ENCODE results near the gene LPO. TPM values are rescaled to one million over a fixed set of nuclear protein-coding genes. Genes with fewer than 3 reads are reported as not detected.

The LPO gene
- total RNA-seq, 1 experiment from 2014 or later, result not detected

- TF ChIP-seq CTCF (IDR thresholded peaks at IDR 0.05; ENCODE audit: unreplicated experiment), result no peak
- DNase-seq, result no peak
- Mint-ChIP-seq H3K36me3 (ENCODE audit: insufficient read depth, unreplicated experiment) (no peaks in the 10 kb centered on the region), H3K4me1 (ENCODE audit: low read depth, unreplicated experiment) (no peaks in the 10 kb centered on the region), H3K27me3 (ENCODE audit: unreplicated experiment) (peaks cover 90% of the 10 kb centered on the region), H3K27ac (ENCODE audit: unreplicated experiment) (no peak overlapping the region), H3K9me3 (ENCODE audit: low read depth, unreplicated experiment) (no peaks in the 10 kb centered on the region), H3K4me3 (ENCODE audit: low read depth, unreplicated experiment) (no peak overlapping the region)
- CTCF ChIA-PET, result no interaction called here
- no TSS peak for BruUV-seq (replicated peaks)
- intact Hi-C loops (cut with micrococcal nuclease; ENCODE audit: unreplicated experiment), result no loop called here
These were observed 7.8 kb downstream of the LPO start for GRCh38 chr17:58246104-58246740.

- no TSS peak for BruUV-seq (replicated peaks)
- TF ChIP-seq CTCF (IDR thresholded peaks at IDR 0.05; ENCODE audit: unreplicated experiment), result no peak
- Mint-ChIP-seq H3K9me3 (ENCODE audit: low read depth, unreplicated experiment) (no peaks in the 10 kb centered on the region), H3K27me3 (ENCODE audit: unreplicated experiment) (peaks cover 90% of the 10 kb centered on the region), H3K4me1 (ENCODE audit: low read depth, unreplicated experiment) (no peaks in the 10 kb centered on the region), H3K27ac (ENCODE audit: unreplicated experiment) (no peak overlapping the region), H3K4me3 (ENCODE audit: low read depth, unreplicated experiment) (no peak overlapping the region), H3K36me3 (ENCODE audit: insufficient read depth, unreplicated experiment) (no peaks in the 10 kb centered on the region)
- intact Hi-C loops (cut with micrococcal nuclease; ENCODE audit: unreplicated experiment), result no loop called here
- CTCF ChIA-PET, result no interaction called here
- DNase-seq, result no peak
These were observed 8.4 kb downstream of the LPO start for GRCh38 chr17:58246781-58247180.

- Mint-ChIP-seq H3K9me3 (ENCODE audit: low read depth, unreplicated experiment) (no peaks in the 10 kb centered on the region), H3K4me1 (ENCODE audit: low read depth, unreplicated experiment) (no peaks in the 10 kb centered on the region), H3K36me3 (ENCODE audit: insufficient read depth, unreplicated experiment) (no peaks in the 10 kb centered on the region), H3K27ac (ENCODE audit: unreplicated experiment) (no peak overlapping the region), H3K27me3 (ENCODE audit: unreplicated experiment) (peaks cover 90% of the 10 kb centered on the region), H3K4me3 (ENCODE audit: low read depth, unreplicated experiment) (no peak overlapping the region)
- DNase-seq, result no peak
- CTCF ChIA-PET, result no interaction called here
- intact Hi-C loops (cut with micrococcal nuclease; ENCODE audit: unreplicated experiment), result no loop called here
- TF ChIP-seq CTCF (IDR thresholded peaks at IDR 0.05; ENCODE audit: unreplicated experiment), result no peak
- BruUV-seq (replicated peaks), result no TSS peak
These were observed 9.4 kb downstream of the LPO start for GRCh38 chr17:58247511-58248363.

GRCh38 chr17:58248955-58249269 lies 10.5 kb downstream of the LPO start:
- no TSS peak for BruUV-seq (replicated peaks)
- no peaks in the 10 kb centered on the region for H3K9me3 Mint-ChIP-seq (ENCODE audit: low read depth, unreplicated experiment)

More at GRCh38 chr17:58248955-58249269, 10.5 kb downstream of the LPO start:
- no peak overlapping the region for H3K27ac Mint-ChIP-seq (ENCODE audit: unreplicated experiment)
- no peak overlapping the region for H3K4me3 Mint-ChIP-seq (ENCODE audit: low read depth, unreplicated experiment)
- H3K36me3 Mint-ChIP-seq (ENCODE audit: insufficient read depth, unreplicated experiment), result no peaks in the 10 kb centered on the region
- no peak for TF ChIP-seq CTCF (IDR thresholded peaks at IDR 0.05; ENCODE audit: unreplicated experiment)
- no peak for DNase-seq
- intact Hi-C loops (cut with micrococcal nuclease; ENCODE audit: unreplicated experiment), result no loop called here
- H3K4me1 Mint-ChIP-seq (ENCODE audit: low read depth, unreplicated experiment), result no peaks in the 10 kb centered on the region
- peaks cover 90% of the 10 kb centered on the region for H3K27me3 Mint-ChIP-seq (ENCODE audit: unreplicated experiment)
- CTCF ChIA-PET, result interaction anchor here (0.6 kb wide), 1 partner anchor 13 kb away, joined by 4 read pairs; no protein-coding TSS in a partner anchor
